ENCODE data around the gene CREG2. TPM values are rescaled to one million over a fixed set of nuclear protein-coding genes. Genes with fewer than 3 reads are reported as not detected.
A peak's percentile ranks its signal among the peaks of the same experiment; 100 is the strongest.

The CREG2 gene
- total RNA-seq, 4 donors from 2014 or later: 0.38 to 2.5 (median 1.3) TPM

DNA sequence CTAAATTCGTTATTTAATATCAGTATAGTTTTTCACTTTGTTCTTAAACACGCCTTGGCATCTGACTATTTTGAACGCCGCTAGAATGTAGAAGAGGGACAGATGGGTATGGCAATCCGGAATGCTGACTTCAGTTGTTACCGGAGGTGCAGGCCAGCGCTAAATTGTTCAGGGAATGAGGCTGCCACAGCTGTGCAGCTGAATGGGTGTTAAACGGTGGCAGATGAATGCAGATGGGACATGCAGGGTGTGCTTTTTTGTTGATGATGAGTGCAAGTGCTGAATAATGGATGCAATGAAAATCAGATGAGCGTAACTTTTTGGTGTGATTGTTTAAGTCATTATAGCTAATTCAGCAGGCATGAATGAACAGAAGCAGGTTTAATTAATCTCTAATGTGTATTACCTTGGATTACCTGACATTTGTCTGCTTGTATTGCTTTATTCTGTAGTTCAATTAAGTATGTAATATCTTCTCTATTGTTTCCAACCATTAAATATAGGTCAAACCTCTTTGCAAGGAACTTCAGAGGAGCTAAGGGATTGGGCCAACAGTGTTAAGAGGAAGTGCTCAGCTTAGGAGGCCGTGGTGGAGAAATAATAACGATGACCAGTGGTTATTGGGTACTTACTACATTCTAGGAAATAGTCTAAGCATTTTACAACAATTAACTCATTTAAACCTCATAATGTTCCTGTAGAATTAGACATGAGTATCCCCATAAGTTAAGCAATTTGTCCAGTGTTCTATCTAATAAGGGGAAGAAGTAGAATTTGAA lies 11.9 kb upstream of the CREG2 start:
- Histone ChIP-seq H3K36me3 (no peaks in the 10 kb centered on the region), H3K4me3 (no peak overlapping the region), H3K9me3 (no peaks in the 10 kb centered on the region), H3K27me3 (peaks cover 0 to 6% (median 0%) of the 10 kb centered on the region in 4 donors), H3K27ac (no peak overlapping the region), H3K4me1 (peaks cover 0 to 42% (median 3%) of the 10 kb centered on the region in 3 donors)
- no peak for TF ChIP-seq POLR2A (IDR thresholded peaks at IDR 0.05)
- TF ChIP-seq CTCF (IDR thresholded peaks at IDR 0.05): no peak
- 79% methylated on average over 11 of the region's 11 CpGs for WGBS, 2 donors
- no peak for DNase-seq
- intact Hi-C loops (cut with DNase I): no loop called here

- WGBS, 2 donors: 58 to 72% methylated on average over 7 to 8 of the region's 10 CpGs
- no peak for DNase-seq
- TF ChIP-seq POLR2A (IDR thresholded peaks at IDR 0.05) (no peak), CTCF (IDR thresholded peaks at IDR 0.05) (no peak)
- intact Hi-C loops (cut with DNase I): no loop called here
- no peaks in the 10 kb centered on the region for H3K36me3 ChIP-seq
- H3K27me3 ChIP-seq: peaks cover 0 to 6% (median 0%) of the 10 kb centered on the region in 4 donors
- H3K4me3 ChIP-seq: no peak overlapping the region
- H3K9me3 ChIP-seq: no peaks in the 10 kb centered on the region
- H3K4me1 ChIP-seq: peaks cover 0 to 42% (median 3%) of the 10 kb centered on the region in 3 donors
- H3K27ac ChIP-seq: no peak overlapping the region
Observed at GRCh38 chr2:101398116-101398821, 11.0 kb upstream of the CREG2 start.

GRCh38 chr2:101396316-101396717 lies 9.0 kb upstream of the CREG2 start:
- Histone ChIP-seq H3K27ac (peak overlapping the region in 3 of 4 donors; percentile 55 to 69 (median 61)), H3K36me3 (no peaks in the 10 kb centered on the region), H3K4me3 (no peak overlapping the region), H3K9me3 (no peaks in the 10 kb centered on the region), H3K27me3 (peaks cover 0 to 6% (median 0%) of the 10 kb centered on the region in 4 donors), H3K4me1 (peaks cover 0 to 42% (median 3%) of the 10 kb centered on the region in 3 donors)
- intact Hi-C loops (cut with DNase I): no loop called here
- DNase-seq: no peak
- TF ChIP-seq POLR2A (IDR thresholded peaks at IDR 0.05) (no peak), CTCF (IDR thresholded peaks at IDR 0.05) (no peak)
- WGBS, 2 donors: 31 to 53% methylated on average over 2 of the region's 2 CpGs

GRCh38 chr2:101395545-101396315 lies 8.4 kb upstream of the CREG2 start:
- Histone ChIP-seq H3K27me3 (peaks cover 0 to 6% (median 0%) of the 10 kb centered on the region in 4 donors), H3K36me3 (no peaks in the 10 kb centered on the region), H3K4me1 (peaks cover 0 to 37% (median 3%) of the 10 kb centered on the region in 3 donors), H3K27ac (peak overlapping the region in 3 of 4 donors; percentile 55 to 69 (median 61)), H3K9me3 (no peaks in the 10 kb centered on the region), H3K4me3 (no peak overlapping the region)
- 68 to 78% methylated on average over 6 of the region's 6 CpGs for WGBS, 2 donors
- no peak for TF ChIP-seq POLR2A (IDR thresholded peaks at IDR 0.05)
- TF ChIP-seq CTCF (IDR thresholded peaks at IDR 0.05): no peak
- intact Hi-C loops (cut with DNase I): no loop called here
- no peak for DNase-seq

Measured in esophagus squamous epithelium (tissue), 5 donors.